Activated CD4-positive, alpha-beta T cell treated with anti-CD3 and anti-CD28 coated beads, Interleukin-2, Interleukin-4, amounts not matched to agents 100 ng/mL and 50 ng/mL, durations not matched to agents 16 hours and 8 hours (primary cell): Measurements from ENCODE around the gene PHF21A.
A peak's percentile ranks its signal among the peaks of the same experiment; 100 is the strongest.
"Not testable (repeated sequence)": the region's sequence is repeated elsewhere in the genome, so short reads cannot be mapped to it uniquely, and the experiment has no call there.

Experiments used
- DNase-seq: peaks from one replicate; pipeline ENCODE4 v3.0.0-alpha.2; 2020; ENCODE audit warnings: low spot score

The PHF21A gene

GRCh38 chr11:45982656-45983470 is 138.4 kb downstream of the PHF21A start:
- peak; percentile 22 for DNase-seq

DNA sequence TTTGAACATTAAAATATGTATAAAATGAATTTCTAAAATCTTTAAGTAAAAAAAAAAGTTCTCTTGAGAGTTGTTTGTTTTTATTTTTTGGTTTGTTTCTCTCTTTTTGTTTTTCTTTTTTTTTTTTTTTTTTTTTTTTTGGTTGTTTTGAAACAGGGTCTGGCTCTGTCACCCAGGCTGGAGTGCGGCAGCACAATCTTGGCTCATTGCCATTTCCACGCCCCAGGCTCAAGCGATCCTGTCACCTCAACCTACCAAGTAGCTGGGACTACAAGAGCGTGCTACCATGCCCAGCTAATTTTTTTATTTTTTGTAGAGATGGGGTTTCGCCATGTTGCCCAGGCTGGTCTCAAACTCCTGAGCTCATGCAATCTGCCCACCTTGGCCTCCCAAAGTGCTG is 139.4 kb downstream of the PHF21A start:
- DNase-seq: not testable (repeated sequence)

GRCh38 chr11:45974806-45975205 is 146.4 kb downstream of the PHF21A start:
- no peak for DNase-seq

DNA sequence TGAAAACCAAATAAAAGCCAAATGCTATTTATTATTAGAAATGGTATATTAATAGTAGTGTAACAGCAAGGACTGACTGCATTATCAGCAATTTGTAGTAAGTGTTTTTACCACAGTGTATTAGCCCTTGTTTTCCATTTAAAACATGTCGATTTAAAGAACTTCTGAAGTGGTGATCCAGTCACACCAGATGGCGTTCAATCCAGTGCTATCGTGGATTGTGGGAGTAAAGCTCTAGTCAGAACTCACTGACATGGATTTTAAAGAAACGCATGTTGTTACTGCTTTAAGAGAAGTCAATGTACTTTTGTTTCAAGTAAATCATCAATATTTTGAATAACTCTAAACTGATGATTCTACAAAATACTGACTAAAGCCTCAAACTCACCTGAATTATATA is 147.7 kb downstream of the PHF21A start:
- no peak for DNase-seq

DNA sequence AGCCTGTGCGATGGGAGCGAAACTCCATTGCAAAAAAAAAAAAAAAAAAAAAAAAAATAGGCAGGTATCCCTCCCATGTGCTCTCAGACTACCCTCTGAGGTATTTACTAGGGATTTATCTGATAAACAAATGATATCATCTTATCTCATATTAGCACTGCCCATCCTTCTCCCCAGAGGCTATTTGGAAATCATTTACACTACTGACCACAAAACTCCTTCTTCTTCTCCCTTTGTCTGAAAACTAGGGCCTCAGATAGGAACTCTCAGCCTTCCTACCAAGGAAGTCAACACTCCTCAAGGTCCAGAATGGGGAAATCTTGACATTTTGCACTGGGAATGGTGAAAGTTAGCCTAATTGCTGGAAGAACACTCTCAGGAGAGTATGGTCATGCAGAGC is 152.4 kb downstream of the PHF21A start:
- DNase-seq: no peak

DNA sequence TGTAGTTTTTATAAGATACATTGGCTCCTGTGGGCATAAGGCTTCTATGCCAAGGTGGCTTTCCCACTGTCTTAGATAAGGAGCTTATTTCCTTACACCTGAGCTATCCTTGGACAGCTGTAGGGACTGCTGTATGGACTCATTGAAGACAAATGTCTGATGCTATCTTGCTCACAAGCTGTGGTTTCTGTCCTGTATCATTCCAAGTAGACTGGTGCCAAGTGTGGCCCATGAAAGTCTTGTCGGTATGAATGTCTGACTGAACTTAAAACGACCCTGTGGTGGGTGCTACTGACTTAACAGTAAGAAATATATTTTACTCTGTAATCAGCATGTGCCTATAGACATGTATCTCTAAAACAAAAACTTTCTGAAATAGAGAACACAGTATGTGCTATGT is 153.7 kb downstream of the PHF21A start:
- no peak for DNase-seq

DNA sequence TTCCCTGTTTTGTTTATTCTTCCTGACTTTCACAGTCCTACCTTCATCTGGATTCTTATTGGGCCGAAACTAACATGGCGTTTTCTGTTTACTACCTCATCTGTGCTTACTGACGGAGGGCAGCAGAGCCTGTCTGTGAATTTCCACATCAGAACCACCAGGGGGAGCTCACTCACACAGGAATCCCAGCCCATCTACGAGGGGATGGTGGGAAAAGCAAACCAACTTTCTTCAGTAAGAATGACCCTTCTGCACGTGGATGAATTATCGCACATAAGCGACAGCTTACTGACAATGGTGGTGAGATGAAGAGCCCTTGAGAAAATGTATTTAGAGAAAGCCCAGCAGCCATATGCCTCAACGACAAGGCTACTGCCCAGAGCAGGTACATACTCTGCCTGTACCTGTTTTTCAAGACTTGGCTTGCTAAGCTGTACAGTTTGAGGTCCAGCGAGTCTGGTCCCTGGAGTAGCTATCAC is 156.3 kb downstream of the PHF21A start:
- DNase-seq: peak; percentile 72

DNA sequence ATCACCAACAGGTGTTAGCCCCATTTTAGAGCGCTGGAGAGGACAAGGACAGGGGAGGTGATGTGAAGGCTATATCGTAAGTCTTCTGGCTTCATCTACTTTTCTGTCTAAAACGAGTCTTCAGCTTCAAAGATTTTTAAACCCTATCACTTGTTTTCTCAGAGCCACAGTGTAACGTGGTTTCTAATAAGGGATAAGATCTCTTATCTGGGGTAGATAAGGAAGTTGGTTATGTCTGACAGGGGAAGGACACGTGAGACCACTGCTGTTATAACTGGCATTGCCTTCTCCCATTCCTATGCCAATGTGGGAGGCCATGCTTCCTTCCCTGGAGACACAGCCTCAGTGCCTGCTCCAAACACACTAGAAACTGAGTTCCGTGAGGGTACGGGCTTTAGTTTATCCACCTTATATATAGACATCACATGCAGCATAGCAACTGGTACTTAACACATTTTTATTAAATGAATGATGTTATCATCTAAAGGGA is 159.5 kb downstream of the PHF21A start:
- DNase-seq: no peak

DNA sequence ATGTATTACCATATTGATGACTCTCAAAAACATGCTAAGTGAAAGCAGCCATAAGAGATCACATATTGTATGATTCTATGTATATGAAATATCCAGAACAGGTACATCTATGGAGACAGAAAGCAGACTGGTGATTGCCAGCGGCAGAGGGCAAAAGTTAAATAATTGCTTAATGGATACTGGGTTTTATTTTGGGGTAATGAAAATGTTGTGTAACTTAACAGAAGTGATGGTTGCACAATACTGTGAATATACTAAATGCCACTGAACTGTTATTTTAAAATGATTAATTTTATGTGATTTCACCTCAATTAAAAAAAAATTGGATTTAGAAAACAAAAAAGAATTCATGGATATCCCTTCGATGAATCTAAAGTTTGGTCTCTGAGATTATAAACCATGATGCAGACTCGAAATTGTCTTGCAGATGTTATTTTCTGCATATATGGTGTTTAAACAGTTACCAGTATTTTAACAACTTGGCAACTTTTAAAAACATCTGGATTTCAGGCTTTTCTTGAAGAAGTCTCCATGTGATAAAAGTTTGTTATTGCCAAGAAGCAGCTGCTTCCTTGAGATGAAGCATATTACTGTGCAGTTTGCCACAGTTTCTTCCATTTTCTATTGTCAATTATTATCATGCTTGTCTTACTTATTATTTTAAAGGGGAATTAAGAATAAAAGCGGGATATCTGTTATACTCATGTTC is 160.7 kb downstream of the PHF21A start:
- no peak for DNase-seq

GRCh38 chr11:45959851-45960250 is 161.4 kb downstream of the PHF21A start:
- DNase-seq: no peak

DNA sequence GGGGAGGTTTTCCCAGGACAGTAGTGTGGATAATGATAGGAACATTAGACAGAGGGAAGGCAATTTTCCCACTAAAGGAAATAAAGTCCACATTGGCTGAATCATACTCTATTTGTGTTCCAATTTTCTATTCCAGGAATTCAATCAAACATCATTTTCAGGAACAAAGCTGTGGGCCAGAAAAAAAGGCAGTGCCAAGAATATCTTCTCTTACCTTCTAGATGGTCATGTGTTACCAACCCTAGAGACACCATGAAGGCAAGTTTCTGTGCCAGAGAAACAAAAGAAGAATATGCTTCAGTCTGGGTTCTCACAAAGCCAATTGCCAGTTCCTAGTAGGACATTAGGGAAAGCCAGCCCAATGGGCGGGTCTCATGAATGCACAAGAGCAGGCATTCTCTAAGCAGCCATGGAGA is 171.3 kb downstream of the PHF21A start:
- DNase-seq: no peak

GRCh38 chr11:45948356-45948755 is 172.9 kb downstream of the PHF21A start:
- no peak for DNase-seq

- no peak for DNase-seq
Observed at GRCh38 chr11:45947885-45948284, 173.4 kb downstream of the PHF21A start.

GRCh38 chr11:45945397-45945999 is 175.8 kb downstream of the PHF21A start:
- DNase-seq: no peak

DNA sequence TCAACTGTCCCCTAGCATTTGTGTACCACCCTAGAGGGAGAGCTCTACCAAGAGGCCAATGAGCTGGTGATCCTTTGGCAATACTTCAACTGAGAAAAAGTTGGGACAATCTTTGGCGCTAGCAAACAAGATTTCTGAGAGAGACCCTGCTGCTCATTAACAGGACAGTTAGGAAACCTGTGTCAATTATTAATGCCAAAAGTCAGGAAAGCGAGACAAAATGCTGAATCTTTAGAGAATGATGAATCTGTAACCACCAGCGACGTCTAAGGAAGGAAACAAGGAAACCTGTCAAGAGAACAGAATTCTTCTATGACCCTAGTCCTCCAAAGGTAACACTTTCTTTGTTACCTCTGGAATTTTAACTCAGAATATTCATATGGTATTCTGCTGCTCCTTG is 178.9 kb downstream of the PHF21A start:
- DNase-seq: no peak

- no peak for DNase-seq
Observed at GRCh38 chr11:45941285-45941684, 180.0 kb downstream of the PHF21A start.

DNA sequence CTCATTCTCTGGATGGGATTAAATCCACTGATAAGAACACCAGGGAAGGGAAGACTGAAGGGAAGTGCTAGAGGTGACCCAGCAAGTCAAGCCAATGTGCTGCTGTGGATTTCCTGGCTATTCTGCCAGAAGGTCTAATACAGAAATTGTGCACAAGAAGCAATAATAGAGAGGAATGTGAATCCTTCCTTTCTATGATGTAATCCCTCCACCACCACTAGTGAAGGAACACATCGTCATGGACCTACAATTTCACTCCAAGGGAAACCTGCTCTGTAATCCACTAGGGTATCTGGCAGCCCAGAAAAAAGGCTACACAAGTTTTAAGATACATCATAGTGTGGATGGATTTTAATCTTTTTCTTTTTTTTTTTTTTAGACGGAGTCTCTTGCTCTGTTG is 181.4 kb downstream of the PHF21A start:
- DNase-seq: no peak

DNA sequence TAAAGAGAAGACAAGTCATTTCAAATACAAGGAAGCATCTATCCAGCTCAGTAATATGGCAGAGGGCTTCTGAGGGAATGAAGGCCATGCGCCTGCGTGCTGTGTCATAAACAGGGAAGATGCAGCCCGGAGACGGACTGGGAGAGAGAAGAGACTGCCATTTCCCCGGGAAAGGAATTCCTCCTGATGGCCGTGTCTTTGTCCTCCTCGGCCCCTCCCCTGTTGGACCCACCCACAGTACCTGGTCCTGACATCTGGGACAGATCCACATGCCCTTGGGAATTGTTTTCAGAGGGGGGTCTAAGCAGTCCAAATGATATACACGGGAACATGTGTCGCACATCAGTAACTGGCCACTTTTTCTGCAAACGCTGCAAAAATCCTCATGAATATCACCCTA is 183.3 kb downstream of the PHF21A start:
- no peak for DNase-seq

DNA sequence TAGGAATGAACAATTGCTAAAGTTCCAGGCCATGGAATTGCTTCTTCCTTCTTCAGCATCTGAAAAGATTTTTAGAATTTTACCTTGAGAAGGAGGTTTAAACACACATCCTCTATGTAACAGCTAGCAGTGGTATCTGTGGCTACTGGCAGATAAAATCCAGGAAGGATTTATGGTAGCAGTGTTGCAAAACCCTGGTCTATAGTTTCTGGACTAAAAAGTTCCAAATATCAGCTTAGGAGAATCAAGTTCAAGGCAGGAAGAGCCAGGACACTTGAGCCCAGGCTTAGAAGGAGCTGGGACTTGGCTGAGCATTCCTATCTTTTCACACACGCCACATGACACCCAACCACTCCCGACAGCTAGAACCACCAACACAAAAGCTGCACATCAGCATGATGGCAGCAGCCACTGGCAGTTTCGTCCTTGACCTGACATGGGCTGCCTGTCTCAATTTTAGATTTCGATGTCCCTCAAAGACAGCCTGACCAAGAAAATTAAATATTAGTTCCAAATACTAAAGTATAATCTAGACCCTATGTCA is 184.7 kb downstream of the PHF21A start:
- DNase-seq: no peak

DNA sequence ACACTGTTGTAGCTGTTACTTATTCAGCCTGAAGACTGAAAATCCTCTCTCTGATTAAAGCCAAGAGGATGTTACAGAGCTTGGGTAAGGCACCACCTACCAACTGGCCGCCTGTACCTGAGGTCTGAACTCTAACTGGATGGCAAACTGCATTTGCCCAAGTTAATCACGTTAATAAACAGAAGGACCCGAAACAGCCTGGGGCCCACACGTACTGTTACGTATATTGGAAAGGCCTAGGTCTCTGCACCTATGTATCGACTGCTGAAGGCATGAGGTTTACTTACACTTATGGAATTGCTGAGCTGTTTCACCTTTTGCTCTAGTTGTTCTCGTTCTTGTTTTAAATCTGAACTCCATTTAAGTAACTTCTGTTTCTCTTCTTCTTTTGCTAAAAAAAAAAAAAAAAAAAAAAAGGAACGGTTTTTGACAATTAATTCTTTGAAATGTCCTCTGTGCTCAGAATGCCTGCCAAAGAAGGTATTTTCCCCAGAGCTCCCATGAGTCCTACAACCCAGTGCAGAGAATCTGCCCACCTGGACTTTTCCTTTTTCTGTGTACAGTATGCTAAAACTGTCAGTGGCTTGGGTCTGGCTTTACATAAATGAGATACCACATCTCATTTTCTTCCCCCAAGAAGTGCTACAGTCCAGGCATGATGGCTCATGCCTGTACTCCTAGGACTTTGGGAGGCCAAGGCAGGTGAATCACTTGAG is 185.7 kb downstream of the PHF21A start:
- no peak for DNase-seq

- no peak for DNase-seq
Observed at GRCh38 chr11:45934580-45935318, 186.5 kb downstream of the PHF21A start.
